GM19468 (cell line): Measurements from ENCODE around the gene NAA20.

Experiments used
- ATAC-seq: cut with Tn5 transposase; IDR thresholded peaks from one replicate; pipeline ENCODE4 v1.9.1; 2021; ENCODE audit warnings: mild to moderate bottlenecking, moderate library complexity, moderate number of reproducible peaks; ENCODE audit not compliant: unreplicated experiment; ENCODE audit errors: extremely low read depth

The NAA20 gene

GRCh38 chr20:20065361-20065760, 48.2 kb downstream of the NAA20 start:
- no peak for ATAC-seq

- ATAC-seq, result no peak
These were observed 53.9 kb downstream of the NAA20 start for GRCh38 chr20:20070871-20071726.

GRCh38 chr20:20073801-20074371, 56.7 kb downstream of the NAA20 start:
- no peak for ATAC-seq

- no peak for ATAC-seq
These were observed 57.9 kb downstream of the NAA20 start for GRCh38 chr20:20075032-20075431.

GRCh38 chr20:20076297-20077065, 59.3 kb downstream of the NAA20 start:
- ATAC-seq, result no peak

- ATAC-seq, result no peak
These were observed 60.9 kb downstream of the NAA20 start for GRCh38 chr20:20078041-20078440.

- ATAC-seq, result no peak
These were observed 62.1 kb downstream of the NAA20 start for GRCh38 chr20:20079102-20079784.
